Ascending aorta (tissue), 2 donors: ENCODE measurements around the gene CENPP. TPM values are rescaled to one million over a fixed set of nuclear protein-coding genes. Genes with fewer than 3 reads are reported as not detected.
"Not testable (repeated sequence)": the region's sequence is repeated elsewhere in the genome, so short reads cannot be mapped to it uniquely, and the experiment has no call there.

Experiments
- DNase-seq, 2 donors: peaks; one replicate each; pipeline ENCODE4 v3.0.0-alpha.2; 2019; ENCODE audit warnings: low spot score in 2 of 2
- H3K27ac ChIP-seq, 2 donors: fragments of 200-600 bp; sonication (generic); one replicate each; pipeline ENCODE4 v1.5.1; 2016 to 2017; ENCODE audit warnings: mild to moderate bottlenecking in 1 of 2
- H3K27me3 ChIP-seq: fragments of 200-600 bp; sonication (generic); one replicate; pipeline ENCODE4 v1.5.1; 2017
- H3K36me3 ChIP-seq, 2 donors: fragments of 200-600 bp; sonication (generic); one replicate each; pipeline ENCODE4 v1.5.1; 2016
- H3K4me1 ChIP-seq, 2 donors: fragments of 200-600 bp; sonication (generic); one replicate each; pipeline ENCODE4 v1.5.1; 2016 to 2017; ENCODE audit warnings: mild to moderate bottlenecking in 1 of 2
- H3K4me3 ChIP-seq, 2 donors: fragments of 200-600 bp; sonication (generic); one replicate each; pipeline ENCODE4 v1.5.1; 2016 to 2017; ENCODE audit warnings: mild to moderate bottlenecking in 1 of 2
- H3K9me3 ChIP-seq, 2 donors: fragments of 200-600 bp; sonication (generic); one replicate each; pipeline ENCODE4 v1.5.1; 2016
- CTCF ChIP-seq, 3 experiments: fragments of 200-600 bp in 2 of 3; fragments of 450-650 bp in 1 of 3; sonication (generic) in 2 of 3; IDR thresholded peaks; one replicate each; pipeline ENCODE4 v1.5.1; 2016 to 2019; ENCODE audit warnings: antibody characterized with exemption in 3 of 3, mild to moderate bottlenecking in 1 of 3, moderate library complexity in 1 of 3
- intact Hi-C: fragments of 100-400 bp; cut with DNase I; formaldehyde crosslinking; loops from one replicate; pipeline ENCODE4 v1.15.1; 2023
- total RNA-seq: library from RNA; depleted of rRNA; stranded (reverse); fragments of >200 nt; gene quantifications from one replicate; pipeline ENCODE4 v1.1.0, GENCODE V29; 2016

The CENPP gene
- total RNA-seq, 1 donor from 2014 or later, result 0.43 TPM

DNA sequence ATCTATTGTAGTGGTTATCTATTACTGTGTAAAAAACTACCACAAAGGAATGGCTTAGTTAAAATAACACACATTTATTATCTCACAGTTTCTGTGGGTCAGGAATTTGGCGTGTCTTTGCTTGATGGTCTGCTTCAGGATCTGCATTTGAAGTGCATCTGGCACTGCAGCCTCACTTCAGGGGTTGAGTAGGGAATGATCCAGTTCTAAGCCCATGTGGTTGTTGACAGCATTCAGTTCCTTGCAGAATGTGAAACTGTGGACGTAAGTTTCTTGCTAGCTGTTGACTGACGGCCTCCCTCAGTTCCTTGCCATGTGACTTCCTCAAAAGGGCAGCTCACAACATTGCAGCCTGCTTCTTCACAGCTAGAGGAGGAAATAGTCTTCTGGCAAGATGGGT is 80.7 kb downstream of the CENPP start:
- no peaks in the 10 kb centered on the region for H3K9me3 ChIP-seq
- H3K36me3 ChIP-seq, result no peaks in the 10 kb centered on the region
- DNase-seq, result peak; percentile 23 to 77
- H3K27ac ChIP-seq, result peak overlapping the region; percentile 82 to 84
- no peak for TF ChIP-seq CTCF (IDR thresholded peaks at IDR 0.05)
- H3K4me3 ChIP-seq, result peak overlapping the region; percentile 18 to 64
- intact Hi-C loops, result loop anchor here (5.0 kb wide), 1 partner anchor 131 kb away; the partner anchor contains the start of gene ECM2
- H3K4me1 ChIP-seq, result peaks cover 0 to 7% of the 10 kb centered on the region in 2 donors
- no peaks in the 10 kb centered on the region for H3K27me3 ChIP-seq

DNA sequence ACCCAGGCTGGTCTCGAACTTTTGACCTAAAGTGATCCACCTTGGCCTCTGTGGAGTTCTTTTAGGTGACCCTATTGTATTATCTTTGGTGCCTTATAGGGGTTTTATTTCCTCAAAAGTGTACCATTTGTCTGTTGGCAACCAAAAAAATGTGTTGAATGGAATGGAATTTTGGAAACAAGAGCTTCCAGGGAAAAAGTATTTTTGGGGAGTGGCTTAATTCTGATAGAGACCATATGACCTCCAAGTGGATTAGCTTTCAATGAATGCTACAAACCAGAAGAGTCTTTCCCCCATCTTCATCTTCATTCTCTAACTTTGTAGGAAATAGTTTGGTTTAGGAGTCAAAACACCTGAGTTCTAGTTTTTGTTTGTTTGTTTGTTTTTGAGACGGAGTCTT is 82.1 kb downstream of the CENPP start:
- DNase-seq, result no peak
- Histone ChIP-seq H3K4me3 (no peak overlapping the region), H3K36me3 (no peaks in the 10 kb centered on the region), H3K9me3 (no peaks in the 10 kb centered on the region), H3K27ac (peak overlapping the region; percentile 82 to 84), H3K27me3 (no peaks in the 10 kb centered on the region), H3K4me1 (peaks cover 0 to 7% of the 10 kb centered on the region in 2 donors)
- TF ChIP-seq CTCF (IDR thresholded peaks at IDR 0.05), result no peak
- intact Hi-C loops, result loop anchor here (5.0 kb wide), 1 partner anchor 129 kb away; the partner anchor contains the start of gene ECM2

DNA sequence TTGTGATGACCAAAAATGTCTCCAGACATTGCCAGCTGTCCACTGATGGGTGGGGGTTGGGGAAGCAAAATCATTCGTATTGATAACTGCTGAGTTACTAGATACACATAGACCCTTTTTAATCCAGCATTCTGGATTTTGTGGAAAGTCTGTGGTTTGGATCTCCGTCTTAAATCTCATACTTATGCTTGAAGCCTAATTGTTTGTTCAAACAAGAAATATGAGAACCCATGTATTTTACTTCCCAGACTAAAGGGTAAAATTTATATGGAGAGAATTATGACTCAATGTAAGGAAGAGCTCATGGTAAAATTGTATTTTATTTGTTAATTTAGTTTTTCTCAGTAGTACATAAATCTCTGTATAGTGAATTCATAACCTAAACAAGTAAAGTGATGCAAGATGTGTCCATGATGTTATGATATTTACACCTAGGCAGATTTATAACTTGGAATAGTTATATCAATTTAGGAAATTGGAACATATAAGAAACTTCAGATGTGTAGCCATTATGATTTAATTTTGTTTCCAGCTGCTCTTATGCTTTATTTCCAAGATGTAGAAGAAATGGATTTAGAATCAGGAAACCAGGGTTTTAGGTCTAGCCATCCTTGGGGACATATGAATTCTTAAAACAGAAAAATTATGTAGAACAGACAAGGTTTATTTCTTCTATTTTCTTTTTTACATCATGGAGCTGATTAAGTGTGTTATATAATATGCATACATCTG is 83.2 kb downstream of the CENPP start:
- H3K36me3 ChIP-seq, result no peaks in the 10 kb centered on the region
- TF ChIP-seq CTCF (IDR thresholded peaks at IDR 0.05), result no peak
- no peak overlapping the region for H3K4me3 ChIP-seq
- H3K27ac ChIP-seq, result no peak overlapping the region
- intact Hi-C loops, result loop anchor here (5.0 kb wide), 1 partner anchor 128 kb away; the partner anchor contains the start of gene ECM2
- H3K9me3 ChIP-seq, result no peaks in the 10 kb centered on the region
- DNase-seq, result no peak
- H3K4me1 ChIP-seq, result peaks cover 0 to 7% of the 10 kb centered on the region in 2 donors
- H3K27me3 ChIP-seq, result no peaks in the 10 kb centered on the region

- H3K27me3 ChIP-seq, H3K4me1 ChIP-seq, H3K36me3 ChIP-seq, DNase-seq, intact Hi-C loops, H3K4me3 ChIP-seq, H3K9me3 ChIP-seq, H3K27ac ChIP-seq: not testable (repeated sequence)
Measured at GRCh38 chr9:92411157-92411556, 85.4 kb downstream of the CENPP start.

DNA sequence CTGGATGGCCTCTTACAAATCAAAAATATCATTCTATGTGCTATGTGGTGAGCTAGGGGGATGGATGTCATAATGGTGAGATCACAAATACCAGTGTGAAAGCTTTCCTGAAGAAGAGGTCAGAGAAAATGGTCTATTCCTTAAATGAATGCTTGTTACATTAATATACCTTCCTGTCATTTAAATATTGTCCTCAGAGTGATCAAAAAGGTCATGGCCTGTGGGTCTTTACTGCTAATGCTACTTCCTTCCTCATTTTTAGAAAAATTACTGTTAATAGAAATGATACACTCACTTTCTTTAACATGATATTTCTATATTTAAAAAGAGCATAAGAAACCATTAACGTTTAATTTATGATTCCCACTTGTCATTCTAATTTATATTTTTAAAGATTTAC is 88.8 kb downstream of the CENPP start:
- Histone ChIP-seq H3K9me3 (no peaks in the 10 kb centered on the region), H3K27ac (no peak overlapping the region), H3K27me3 (no peaks in the 10 kb centered on the region), H3K4me1 (no peaks in the 10 kb centered on the region), H3K36me3 (peaks cover 0 to 4% of the 10 kb centered on the region in 2 donors), H3K4me3 (no peak overlapping the region)
- intact Hi-C loops, result no loop called here
- DNase-seq, result no peak
- no peak for TF ChIP-seq CTCF (IDR thresholded peaks at IDR 0.05)

DNA sequence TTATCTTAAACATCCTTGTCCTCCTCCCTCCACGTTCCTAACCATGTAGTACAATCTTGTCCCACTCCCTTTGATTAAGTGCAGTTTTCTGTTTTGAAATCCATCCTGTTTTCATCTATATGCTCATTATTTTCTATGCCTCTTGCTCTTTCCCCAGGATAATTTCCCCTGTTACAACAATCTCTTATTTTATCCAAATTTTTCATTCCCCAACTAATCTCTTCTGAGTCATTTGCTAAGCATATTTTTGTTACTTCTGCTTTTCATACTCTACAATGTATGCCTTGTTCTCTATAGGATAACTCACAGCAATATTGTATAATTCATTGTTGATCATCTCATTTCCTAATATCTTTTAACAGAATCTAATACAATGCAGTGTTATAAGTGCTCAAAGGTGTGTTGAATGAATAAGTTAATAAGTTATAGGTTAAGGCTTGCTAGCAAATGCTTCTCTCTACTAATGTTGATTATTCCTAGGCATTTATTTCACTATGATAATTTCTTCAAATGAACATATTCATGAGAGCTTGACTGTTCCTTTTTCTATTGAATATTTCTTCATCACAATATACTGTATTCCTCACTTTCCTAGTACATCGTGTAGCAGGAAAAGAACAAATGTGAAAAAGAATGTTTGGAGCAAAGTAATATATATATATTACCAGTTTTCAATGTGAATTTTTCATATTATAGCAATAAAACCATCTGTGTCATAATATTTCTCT is 97.0 kb downstream of the CENPP start:
- intact Hi-C loops, result no loop called here
- H3K27ac ChIP-seq, result no peak overlapping the region

More for the DNA sequence above, 97.0 kb downstream of the CENPP start:
- H3K36me3 ChIP-seq, result no peaks in the 10 kb centered on the region
- TF ChIP-seq CTCF (IDR thresholded peaks at IDR 0.05), result no peak
- H3K4me3 ChIP-seq, result peak overlapping the region; percentile 34 to 63
- H3K9me3 ChIP-seq, result no peaks in the 10 kb centered on the region
- H3K27me3 ChIP-seq, result no peaks in the 10 kb centered on the region
- DNase-seq, result no peak
- peaks cover 4 to 18% of the 10 kb centered on the region in 2 donors for H3K4me1 ChIP-seq
